Ishikawa (cell line): Measurements from ENCODE around the gene DCAF17.

Source experiments
- CEBPB ChIP-seq: IDR thresholded peaks from 2 replicates; pipeline ENCODE4 v1.6.1; 2012
- CREB1 ChIP-seq: IDR thresholded peaks from 2 replicates; pipeline ENCODE4 v1.6.1; 2012; ENCODE audit warnings: low read depth
- EGR1 ChIP-seq: IDR thresholded peaks from 2 replicates; pipeline ENCODE4 v1.6.1; 2012
- EP300 ChIP-seq: IDR thresholded peaks from 2 replicates; pipeline ENCODE4 v1.6.1; 2012; ENCODE audit warnings: borderline replicate concordance
- FOXM1 ChIP-seq: IDR thresholded peaks from 2 replicates; pipeline ENCODE4 v1.6.1; 2012; ENCODE audit warnings: low read depth, borderline replicate concordance
- MAX ChIP-seq: IDR thresholded peaks from 2 replicates; pipeline ENCODE4 v1.6.1; 2012
- NFIC ChIP-seq: IDR thresholded peaks from 2 replicates; pipeline ENCODE4 v1.6.1; 2012
- RAD21 ChIP-seq: IDR thresholded peaks from 2 replicates; pipeline ENCODE4 v1.6.1; 2012; ENCODE audit warnings: low read depth
- REST ChIP-seq: IDR thresholded peaks from 2 replicates; pipeline ENCODE4 v1.6.1; 2012; ENCODE audit warnings: low read depth, mild to moderate bottlenecking
- TAF1 ChIP-seq: IDR thresholded peaks from 2 replicates; pipeline ENCODE4 v1.6.1; 2012; ENCODE audit warnings: low read depth, mild to moderate bottlenecking
- TCF12 ChIP-seq: IDR thresholded peaks from 2 replicates; pipeline ENCODE4 v1.6.1; 2012; ENCODE audit warnings: low read depth
- TEAD4 ChIP-seq: IDR thresholded peaks from 2 replicates; pipeline ENCODE4 v1.6.1; 2012
- YY1 ChIP-seq: IDR thresholded peaks from 2 replicates; pipeline ENCODE4 v1.6.1; 2012; ENCODE audit warnings: low read depth
- ZBTB7A ChIP-seq: IDR thresholded peaks from 2 replicates; pipeline ENCODE4 v1.6.1; 2012; ENCODE audit warnings: low read depth
- TF ChIP-seq, protein P1 (sequence below): IDR thresholded peaks from 2 replicates; pipeline ENCODE4 v1.6.1; 2012

The DCAF17 gene

DNA sequence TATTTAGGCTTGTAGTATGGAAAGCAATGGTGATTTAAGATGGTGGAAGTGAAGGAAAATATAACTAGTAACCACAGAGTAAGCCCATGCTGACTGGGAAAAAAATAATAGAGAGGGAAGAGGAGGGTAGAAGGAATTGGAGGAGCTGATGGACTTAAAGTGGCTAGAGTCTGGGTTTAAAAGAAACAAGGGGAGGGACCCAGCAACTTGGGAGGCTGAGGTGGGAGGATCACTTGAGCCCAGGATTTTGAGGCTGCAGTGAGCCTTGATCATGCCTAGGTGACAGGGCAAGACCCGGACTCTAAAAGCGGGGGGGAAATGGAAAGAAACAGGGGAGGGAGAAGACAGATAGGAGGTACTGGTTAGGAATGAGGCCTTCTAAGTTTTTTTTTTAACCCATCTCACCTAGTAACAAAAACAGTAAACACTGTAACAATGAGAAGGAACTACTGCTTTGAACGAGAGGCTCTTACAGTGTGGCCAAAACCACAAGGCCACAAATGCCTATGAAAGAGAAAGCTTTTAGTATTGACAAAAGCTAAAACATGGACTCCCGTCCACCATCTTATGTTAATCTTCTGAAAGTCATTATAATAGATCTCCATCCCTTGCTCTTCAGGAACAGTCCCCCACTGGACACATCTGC, 26.9 kb upstream of the DCAF17 start:
- no peak for TF ChIP-seq TEAD4
- no peak for TF ChIP-seq TAF1
- TF ChIP-seq YY1: no peak
- TF ChIP-seq EGR1: no peak
- no peak for TF ChIP-seq MAX
- TF ChIP-seq REST: no peak
- TF ChIP-seq NFIC: no peak
- no peak for TF ChIP-seq CREB1
- TF ChIP-seq FOXM1: no peak
- TF ChIP-seq CEBPB: no peak
- no peak for TF ChIP-seq EP300
- TF ChIP-seq ZBTB7A: no peak

- TF ChIP-seq TEAD4 (no peak), YY1 (no peak), REST (no peak), CREB1 (no peak), EGR1 (no peak), ZBTB7A (no peak)
- TF ChIP-seq, protein P1, sequence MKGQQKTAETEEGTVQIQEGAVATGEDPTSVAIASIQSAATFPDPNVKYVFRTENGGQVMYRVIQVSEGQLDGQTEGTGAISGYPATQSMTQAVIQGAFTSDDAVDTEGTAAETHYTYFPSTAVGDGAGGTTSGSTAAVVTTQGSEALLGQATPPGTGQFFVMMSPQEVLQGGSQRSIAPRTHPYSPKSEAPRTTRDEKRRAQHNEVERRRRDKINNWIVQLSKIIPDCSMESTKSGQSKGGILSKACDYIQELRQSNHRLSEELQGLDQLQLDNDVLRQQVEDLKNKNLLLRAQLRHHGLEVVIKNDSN: no peak
Measured at GRCh38 chr2:171407676-171408044, 26.4 kb upstream of the DCAF17 start.

DNA sequence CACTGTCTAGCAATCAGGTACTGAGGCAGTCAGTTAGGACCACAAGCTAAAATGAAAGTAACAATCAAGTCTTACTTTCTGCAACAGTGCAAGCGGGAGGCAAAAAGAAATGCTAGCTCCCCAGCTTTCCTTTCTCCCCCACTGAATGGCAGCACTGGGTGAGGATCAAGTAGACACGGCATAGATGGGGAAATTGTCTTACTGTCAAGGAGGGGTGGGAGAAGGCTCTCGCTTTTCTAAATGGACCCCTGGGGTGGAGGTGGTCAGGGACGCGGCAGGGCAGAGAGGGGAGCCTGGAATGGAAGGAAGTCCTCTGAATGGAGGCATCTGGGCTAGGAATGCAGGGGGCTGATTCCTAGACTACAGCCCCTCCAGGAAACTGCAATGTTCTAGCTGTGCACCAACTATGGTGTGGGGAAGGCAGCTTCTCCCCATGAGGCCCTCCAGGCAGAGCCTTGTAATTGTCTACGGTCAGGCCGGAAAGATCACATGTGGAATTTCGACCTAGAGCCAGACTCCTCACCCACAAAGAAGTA, 24.5 kb upstream of the DCAF17 start:
- TF ChIP-seq CREB1 (no peak), REST (no peak), TCF12 (no peak), CEBPB (no peak), EP300 (no peak), NFIC (no peak), FOXM1 (no peak), TEAD4 (no peak), YY1 (no peak), MAX (no peak), EGR1 (no peak)
- TF ChIP-seq, protein P1: no peak

- TF ChIP-seq TAF1 (no peak), FOXM1 (no peak), EGR1 (no peak), RAD21 (no peak), TCF12 (no peak), TEAD4 (no peak), MAX (no peak)
Measured at GRCh38 chr2:171410101-171410500, 23.9 kb upstream of the DCAF17 start.

- TF ChIP-seq, protein P1: no peak
- TF ChIP-seq EGR1: no peak
Measured at GRCh38 chr2:171410624-171411023, 23.4 kb upstream of the DCAF17 start.
